Daoy (cell line): ENCODE measurements around the gene NOTO. TPM values are rescaled to one million over a fixed set of nuclear protein-coding genes. Genes with fewer than 3 reads are reported as not detected.
"Not testable (repeated sequence)": the region's sequence is repeated elsewhere in the genome, so short reads cannot be mapped to it uniquely, and the experiment has no call there.

Experiments used
- DNase-seq: peaks from one replicate; pipeline ENCODE4 v3.0.0-alpha.2; 2015; ENCODE audit warnings: low read depth
- total RNA-seq: library from RNA; depleted of rRNA; stranded (reverse); fragments of >200 nt; shearing (Covaris generic); gene quantifications from 2 replicates; pipeline ENCODE4 v1.2.3, GENCODE V29; 2014; rRNA removed

Gene NOTO
- total RNA-seq, result not detected in 2 replicates

GRCh38 chr2:73202156-73203054 is at the start of gene NOTO:
Gene NOTO (plus strand): TSS chr2:73202574. CDS start chr2:73202667, 93 bp downstream.
- peak; percentile 16 for DNase-seq

GRCh38 chr2:73156539-73157124 is 45.7 kb upstream of the NOTO start:
- DNase-seq, result peak; percentile 78

GRCh38 chr2:73162856-73163391 is 39.5 kb upstream of the NOTO start:
- no peak for DNase-seq

DNA sequence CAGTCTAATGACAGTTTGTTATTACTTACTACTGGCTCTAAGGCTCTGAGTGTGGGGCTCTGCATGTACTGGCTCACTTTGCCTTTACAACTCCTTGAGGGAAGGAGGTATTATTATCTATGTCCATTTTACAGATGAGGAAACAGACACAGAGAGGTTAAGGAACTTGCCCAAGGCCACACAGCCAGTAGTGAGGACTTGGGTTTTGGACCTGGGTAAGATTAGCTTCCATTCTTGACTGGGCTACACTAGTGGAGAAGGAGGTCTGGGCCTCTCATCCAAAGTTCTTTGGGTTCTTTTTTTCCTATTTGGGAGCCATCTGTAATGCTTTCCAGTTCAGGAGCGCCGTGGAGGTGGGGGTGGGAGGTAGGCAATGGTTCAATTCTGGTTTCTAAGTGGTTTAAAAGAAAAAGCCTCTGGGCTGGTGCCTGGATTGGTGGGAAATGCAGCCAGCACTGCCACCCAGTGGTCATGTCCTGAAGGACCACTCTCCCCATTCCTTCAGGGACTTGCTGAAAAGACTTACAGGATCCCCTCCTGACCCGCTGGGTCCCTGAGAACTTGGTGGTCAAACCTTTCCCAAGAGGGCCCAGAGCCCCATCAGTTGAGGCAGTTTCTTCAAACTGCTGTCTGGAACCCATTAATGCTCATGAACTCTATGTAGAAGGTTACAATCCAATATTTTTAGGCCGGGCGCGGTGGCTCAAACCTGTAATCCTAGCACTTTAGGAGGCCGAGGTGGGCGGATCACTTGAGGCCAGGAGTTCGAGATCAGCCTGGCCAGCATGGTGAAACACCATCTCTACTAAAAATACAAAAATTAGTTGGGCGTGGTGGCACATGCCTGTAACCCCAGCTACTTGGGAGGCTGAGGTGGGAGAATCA is 38.6 kb upstream of the NOTO start:
- DNase-seq, result peak; percentile 74

DNA sequence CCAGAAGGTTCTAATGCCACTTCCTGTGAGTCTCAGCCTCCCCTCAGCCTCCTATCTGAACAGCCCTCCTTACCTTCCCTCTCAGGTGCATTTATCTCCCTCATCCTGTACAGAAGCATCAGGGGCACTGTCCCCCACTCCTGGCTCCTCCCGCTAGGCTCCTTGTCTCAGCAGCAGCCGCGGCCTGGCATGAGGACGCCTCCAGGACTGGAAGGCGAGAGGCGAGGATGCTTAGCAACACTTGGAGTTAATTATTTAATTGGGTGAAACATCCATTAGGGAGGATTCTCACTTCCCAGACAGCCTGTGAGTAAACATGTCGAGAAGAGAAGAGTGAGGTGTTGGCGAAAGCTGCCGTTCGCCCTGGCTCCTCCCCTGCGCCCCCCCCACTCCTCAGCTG is 36.4 kb upstream of the NOTO start:
- not testable (repeated sequence) for DNase-seq

DNA sequence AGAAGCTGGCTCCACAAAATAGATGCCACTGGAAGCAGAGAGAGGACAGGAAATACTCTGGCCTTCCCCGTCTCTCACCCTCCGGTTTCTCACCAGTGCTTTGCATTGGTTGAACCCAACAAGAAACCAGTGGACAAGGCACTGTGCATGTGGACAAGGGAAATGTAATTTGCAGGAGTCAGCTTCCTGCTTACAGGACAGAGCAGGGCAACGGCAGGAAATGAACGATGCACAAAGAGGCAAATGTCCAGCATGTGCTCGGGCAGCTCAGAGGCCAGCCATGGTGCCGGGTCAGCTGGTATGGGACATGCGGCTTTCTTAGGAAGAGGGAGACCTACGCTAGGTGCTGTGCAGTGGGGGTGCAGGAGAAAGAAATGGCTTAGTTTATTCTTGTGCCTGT is 35.6 kb upstream of the NOTO start:
- not testable (repeated sequence) for DNase-seq

DNA sequence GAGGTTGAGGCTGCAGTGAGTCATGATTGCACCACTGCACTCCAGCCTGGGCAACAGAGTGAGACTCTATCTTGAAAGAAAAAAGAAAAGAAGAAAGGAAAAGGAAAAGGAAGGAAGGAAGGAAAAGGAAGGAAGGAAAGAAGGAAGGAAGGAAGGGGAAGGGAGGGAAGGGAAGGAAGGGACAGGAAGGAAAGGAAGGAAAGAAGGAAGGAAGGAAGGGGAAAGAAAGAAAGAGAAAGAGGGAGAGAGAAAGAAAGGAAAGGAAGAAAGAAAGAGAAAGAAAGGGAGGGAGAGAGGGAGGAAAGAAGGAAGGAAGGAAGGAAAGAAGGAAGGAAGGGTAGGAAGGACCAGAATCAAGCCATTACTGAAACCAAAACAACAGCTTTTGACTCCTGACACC is 34.0 kb upstream of the NOTO start:
- not testable (repeated sequence) for DNase-seq

DNA sequence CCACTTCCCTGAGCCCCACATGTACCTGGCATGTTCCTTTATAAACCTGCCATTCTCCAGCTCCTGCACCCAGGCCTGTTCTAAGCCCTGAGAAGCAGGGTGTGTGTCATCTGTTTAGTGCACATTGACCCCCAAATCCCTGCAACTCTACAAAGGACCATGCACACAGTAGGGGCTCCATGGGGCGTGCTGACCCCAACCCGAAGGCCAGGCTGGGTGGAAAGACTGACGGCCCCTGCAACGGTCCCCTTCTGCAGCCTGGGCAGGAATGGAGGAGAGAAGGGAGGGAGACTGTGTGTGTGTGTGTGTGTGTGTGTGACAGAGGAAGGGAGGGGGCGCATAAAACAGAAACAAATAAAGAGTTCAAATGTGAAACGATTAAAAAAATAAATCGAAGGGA is 32.0 kb upstream of the NOTO start:
- DNase-seq, result not testable (repeated sequence)

- peak; percentile 55 for DNase-seq
These were observed 29.4 kb upstream of the NOTO start for GRCh38 chr2:73172963-73173362.

DNA sequence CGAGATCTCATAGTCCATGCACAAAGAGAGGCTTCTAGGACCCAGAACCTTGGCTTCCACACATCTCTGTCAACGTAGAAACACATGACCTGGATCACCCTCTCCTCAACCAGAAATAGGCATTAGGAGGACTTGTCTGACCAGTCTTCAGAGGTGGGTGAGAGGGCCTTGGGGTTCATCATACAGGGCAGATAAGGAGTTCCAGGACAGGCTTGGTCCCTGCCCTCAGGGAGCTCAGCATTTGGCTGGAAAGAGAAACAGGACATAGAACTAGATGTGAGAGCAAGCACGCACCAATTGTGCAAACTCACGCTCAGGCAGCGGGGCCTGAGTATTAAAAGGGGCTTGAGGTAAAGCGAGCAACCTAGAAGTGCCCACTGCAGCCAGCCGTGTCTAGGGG is 28.6 kb upstream of the NOTO start:
- DNase-seq, result no peak

DNA sequence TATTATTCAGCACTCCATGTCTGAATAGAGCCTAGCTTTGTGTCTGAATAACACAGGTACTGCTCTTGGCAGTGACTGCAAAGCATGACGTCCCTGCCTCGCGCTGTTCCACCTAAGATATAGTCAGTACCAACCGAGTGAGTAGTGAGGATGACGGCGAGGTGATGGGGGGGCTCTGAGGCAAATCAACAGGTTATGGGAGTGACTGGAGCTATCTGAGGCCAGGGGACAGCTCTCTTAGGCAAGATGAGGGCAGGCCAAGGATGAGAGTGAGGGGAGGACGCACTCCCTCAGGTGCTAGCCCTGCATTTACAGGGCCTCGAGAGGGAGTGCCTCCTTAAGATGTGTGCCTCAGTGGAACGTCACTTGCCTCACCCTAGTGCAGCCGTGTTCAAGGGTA is 28.1 kb upstream of the NOTO start:
- DNase-seq, result no peak

GRCh38 chr2:73174941-73175662 is 27.3 kb upstream of the NOTO start:
- no peak for DNase-seq

DNA sequence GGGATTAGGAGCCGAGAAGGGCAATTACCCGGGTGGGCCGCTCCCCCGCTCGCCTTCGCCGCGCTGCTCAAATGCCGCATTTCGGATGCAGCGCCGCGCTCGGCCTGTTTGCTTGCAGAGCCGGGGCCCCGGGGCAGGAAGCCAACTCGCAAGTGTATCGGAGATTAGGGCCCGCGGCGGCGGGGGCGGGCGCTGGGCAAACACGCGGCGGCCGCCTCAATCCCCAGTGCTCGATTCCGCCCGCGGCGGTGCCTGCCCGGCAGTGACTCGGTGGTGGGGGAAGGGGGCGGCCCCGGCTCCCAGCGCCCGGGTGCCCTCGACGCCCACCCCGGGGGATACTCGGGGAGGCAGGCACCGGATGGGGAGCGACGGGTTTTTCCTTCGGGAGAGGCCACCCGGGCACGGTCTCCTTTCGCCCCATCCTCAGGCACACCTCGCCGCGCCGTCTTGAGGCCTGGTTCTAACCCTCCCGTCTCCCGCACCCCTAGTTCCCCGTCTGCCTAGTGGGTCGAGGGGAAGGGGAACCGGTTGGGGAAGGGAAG is 26.6 kb upstream of the NOTO start:
- peak; percentile 73 for DNase-seq

DNA sequence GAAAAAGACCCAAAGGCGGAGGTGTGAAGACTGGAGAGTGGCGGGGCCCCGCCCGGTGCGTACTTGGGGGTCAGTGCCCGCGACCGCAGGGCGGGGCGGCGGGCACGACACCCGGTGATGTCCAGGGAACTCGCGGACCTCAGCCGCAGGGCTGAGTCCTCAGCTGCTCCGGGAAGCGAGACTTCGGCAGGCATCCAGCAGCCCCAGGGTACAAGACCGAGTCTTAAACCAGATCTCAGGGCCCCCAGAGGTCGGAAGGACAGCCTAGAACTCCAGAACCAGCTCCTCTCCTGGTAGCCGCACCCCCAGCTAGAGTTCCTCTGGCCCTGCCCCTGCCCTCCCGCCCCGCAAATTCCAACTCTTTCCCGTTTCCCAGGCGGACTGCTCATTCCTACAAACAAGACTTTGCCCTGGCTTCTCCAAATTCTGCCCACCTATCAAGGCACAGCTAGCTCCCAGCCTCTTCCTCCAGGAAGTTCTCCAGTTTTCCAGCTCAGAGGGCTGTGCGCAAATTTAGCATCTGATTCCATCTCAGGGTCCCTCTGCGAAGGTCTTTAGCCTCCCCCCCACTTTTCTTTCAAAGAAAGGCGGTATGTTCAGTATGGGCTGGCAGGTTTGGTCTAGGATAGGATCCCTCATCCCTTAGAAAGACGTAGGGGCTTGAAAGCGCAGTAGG is 26.0 kb upstream of the NOTO start:
- DNase-seq, result no peak

DNA sequence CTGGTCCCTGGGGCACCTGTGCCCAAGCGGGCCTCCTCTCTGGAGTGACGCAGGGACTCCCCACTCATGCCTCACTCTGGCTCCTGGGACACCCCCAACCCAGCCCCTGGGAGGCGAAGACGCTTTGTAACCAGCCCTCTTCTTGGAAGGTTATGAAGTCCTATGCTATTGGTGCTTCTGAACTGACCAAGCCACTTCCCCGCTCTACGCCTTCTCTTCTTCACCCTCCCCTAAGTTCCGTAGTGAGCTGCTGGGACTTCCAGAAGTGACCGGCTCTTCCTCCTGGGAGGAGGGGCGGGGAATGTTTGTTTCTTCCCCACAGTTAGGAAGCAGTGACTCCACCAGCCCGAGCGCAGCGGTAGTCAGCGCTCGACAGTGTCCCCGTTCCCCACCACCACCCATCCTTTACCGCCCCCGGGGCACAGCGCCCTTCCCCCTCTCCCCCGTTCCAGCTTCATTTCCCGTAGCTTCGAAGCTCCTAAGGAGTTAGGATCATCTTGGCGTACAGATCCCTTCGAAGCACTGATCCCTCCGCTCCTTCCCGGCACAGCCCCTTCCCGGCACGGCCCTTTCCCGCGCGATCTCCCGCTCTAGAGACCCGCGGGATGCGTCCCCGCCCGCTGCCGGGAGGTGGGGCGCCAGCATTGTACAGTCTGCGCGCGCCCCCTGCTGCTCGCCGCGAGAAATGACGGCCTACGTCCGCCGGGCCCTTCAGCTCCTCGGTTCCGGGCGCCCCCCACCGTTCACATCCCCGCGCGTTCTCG is 25.3 kb upstream of the NOTO start:
- DNase-seq, result peak; percentile 93

- DNase-seq, result no peak
These were observed 24.6 kb upstream of the NOTO start for GRCh38 chr2:73177645-73178255.

- DNase-seq, result no peak
These were observed 16.4 kb upstream of the NOTO start for GRCh38 chr2:73185965-73186364.

DNA sequence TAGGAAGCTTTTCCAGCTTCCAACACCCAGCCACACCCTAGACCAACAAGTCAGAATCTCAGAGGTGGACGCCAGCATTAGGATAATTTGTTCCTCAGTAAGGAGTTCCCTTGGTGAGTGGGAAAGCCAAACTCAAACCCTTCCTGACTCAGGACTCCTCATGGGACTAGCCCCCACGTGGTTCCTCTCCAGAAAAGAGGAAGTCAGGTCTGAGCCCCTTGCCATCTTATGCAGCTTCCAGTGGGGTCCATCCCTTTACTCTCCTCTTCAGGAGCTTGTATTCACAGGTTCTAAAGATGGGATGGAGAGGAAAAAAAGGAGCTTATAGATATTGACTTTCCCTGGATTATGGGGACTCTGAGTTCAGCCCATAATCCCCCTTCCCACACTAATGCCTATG is 14.8 kb upstream of the NOTO start:
- DNase-seq, result no peak

DNA sequence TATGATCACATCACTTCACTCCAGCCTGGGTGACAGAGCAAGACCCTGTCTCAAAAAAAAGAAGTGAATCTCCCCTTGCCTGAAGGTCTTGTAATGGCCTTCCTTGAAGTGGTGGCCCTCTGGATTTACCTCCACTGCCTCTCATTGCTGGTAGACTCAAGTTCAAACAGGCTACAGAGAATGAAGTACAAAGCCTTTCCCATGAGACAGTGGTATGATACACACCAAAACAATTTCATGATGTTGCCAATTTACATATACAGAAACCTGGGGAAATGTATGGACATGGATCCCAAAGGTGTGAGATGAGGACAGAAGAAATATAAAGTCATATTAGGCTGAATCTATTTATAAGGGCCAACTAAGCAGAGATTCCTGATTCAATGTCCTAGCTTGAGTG is 4.8 kb upstream of the NOTO start:
- DNase-seq, result no peak
